Measurements from ENCODE around the gene EEFSEC. TPM values are rescaled to one million over a fixed set of nuclear protein-coding genes. Genes with fewer than 3 reads are reported as not detected.

EEFSEC gene
- polyA plus RNA-seq, 1 experiment, result 6.8 TPM

DNA sequence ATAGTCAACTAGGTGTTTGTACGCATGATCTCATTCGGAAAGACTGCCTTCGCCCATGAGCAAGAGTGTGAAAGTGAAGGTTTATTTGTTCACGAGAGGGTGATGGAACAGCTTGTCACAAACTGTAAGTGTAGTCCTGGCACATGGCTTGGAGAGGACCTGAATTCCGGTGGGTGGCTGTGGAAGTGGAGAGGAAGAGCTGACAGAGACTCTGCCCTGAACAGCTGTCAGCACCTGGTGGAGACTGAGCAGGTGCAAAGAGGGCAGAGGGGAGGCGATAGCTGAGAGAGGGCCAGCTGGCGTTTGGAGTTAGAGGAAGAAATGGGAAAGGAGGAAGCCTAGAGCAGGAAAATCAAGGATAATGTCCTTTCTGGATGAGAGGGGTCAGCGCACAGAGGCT is 155.7 kb downstream of the EEFSEC start:
- CTCF ChIA-PET, result interaction anchor here (1.3 kb wide), 1 partner anchor 13 kb away, joined by 5 read pairs; no protein-coding TSS in a partner anchor
- TF ChIP-seq, protein P1, sequence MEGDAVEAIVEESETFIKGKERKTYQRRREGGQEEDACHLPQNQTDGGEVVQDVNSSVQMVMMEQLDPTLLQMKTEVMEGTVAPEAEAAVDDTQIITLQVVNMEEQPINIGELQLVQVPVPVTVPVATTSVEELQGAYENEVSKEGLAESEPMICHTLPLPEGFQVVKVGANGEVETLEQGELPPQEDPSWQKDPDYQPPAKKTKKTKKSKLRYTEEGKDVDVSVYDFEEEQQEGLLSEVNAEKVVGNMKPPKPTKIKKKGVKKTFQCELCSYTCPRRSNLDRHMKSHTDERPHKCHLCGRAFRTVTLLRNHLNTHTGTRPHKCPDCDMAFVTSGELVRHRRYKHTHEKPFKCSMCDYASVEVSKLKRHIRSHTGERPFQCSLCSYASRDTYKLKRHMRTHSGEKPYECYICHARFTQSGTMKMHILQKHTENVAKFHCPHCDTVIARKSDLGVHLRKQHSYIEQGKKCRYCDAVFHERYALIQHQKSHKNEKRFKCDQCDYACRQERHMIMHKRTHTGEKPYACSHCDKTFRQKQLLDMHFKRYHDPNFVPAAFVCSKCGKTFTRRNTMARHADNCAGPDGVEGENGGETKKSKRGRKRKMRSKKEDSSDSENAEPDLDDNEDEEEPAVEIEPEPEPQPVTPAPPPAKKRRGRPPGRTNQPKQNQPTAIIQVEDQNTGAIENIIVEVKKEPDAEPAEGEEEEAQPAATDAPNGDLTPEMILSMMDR (IDR thresholded peaks at IDR 0.05; ENCODE audit: low read depth, low read length), result no peak

GRCh38 chr3:128310286-128311058 is 157.2 kb downstream of the EEFSEC start:
- DNase-seq (ENCODE audit: low read depth, low spot score), result no peak
- POLR2A ChIA-PET, result no interaction called here
- CTCF ChIA-PET, result no interaction called here
- TF ChIP-seq, protein P1 (IDR thresholded peaks at IDR 0.05; ENCODE audit: low read depth, low read length), result no peak
- Histone ChIP-seq H3K4me3 (ENCODE audit: low read depth, low read length) (no peak overlapping the region), H3K27me3 (ENCODE audit: control insufficient read depth, insufficient read depth, low read length) (no peaks in the 10 kb centered on the region), H3K27ac (ENCODE audit: low read depth, low read length) (no peak overlapping the region), H3K9me3 (ENCODE audit: control insufficient read depth, insufficient read depth, low read length) (no peaks in the 10 kb centered on the region)

More for the DNA sequence above, 155.7 kb downstream of the EEFSEC start:
- Histone ChIP-seq H3K4me3 (ENCODE audit: low read depth, low read length) (no peak overlapping the region), H3K27ac (ENCODE audit: low read depth, low read length) (no peak overlapping the region), H3K9me3 (ENCODE audit: control insufficient read depth, insufficient read depth, low read length) (no peaks in the 10 kb centered on the region), H3K27me3 (ENCODE audit: control insufficient read depth, insufficient read depth, low read length) (no peaks in the 10 kb centered on the region)
- DNase-seq (ENCODE audit: low read depth, low spot score), result no peak
- POLR2A ChIA-PET, result no interaction called here

GRCh38 chr3:128311441-128311844 is 158.2 kb downstream of the EEFSEC start:
- CTCF ChIA-PET, result interaction anchor here (0.9 kb wide), 1 partner anchor 10 kb away, joined by 3 read pairs; no protein-coding TSS in a partner anchor
- DNase-seq (ENCODE audit: low read depth, low spot score), result no peak

DNA sequence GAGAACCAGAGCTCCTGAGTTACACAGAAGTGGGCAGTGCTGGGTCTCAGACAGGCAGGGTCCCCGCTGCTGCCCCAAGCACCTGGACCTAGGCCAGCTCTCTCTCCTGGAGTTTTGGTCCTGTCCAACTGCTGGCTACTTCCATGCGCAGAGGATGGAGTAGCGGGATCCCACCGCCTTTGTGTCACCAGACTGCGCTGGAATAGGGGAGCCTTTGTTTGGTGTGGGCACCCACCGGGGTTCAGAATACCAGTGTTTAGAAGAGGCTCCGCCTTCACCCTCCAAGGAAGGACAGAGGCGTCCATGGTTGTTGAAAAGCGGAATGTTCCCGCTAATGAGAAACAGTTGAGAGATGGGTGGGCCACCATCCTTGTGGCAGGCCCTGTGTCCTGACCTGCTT is 159.0 kb downstream of the EEFSEC start:
- TF ChIP-seq, protein P1 (IDR thresholded peaks at IDR 0.05; ENCODE audit: low read depth, low read length), result no peak
- Histone ChIP-seq H3K27ac (ENCODE audit: low read depth, low read length) (no peak overlapping the region), H3K4me3 (ENCODE audit: low read depth, low read length) (no peak overlapping the region), H3K27me3 (ENCODE audit: control insufficient read depth, insufficient read depth, low read length) (no peaks in the 10 kb centered on the region), H3K9me3 (ENCODE audit: control insufficient read depth, insufficient read depth, low read length) (no peaks in the 10 kb centered on the region)
- ChIA-PET CTCF (interaction anchor here (0.9 kb wide), 1 partner anchor 10 kb away, joined by 3 read pairs; no protein-coding TSS in a partner anchor), POLR2A (no interaction called here)
- DNase-seq (ENCODE audit: low read depth, low spot score), result no peak

More at GRCh38 chr3:128311441-128311844, 158.2 kb downstream of the EEFSEC start:
- Histone ChIP-seq H3K4me3 (ENCODE audit: low read depth, low read length) (no peak overlapping the region), H3K9me3 (ENCODE audit: control insufficient read depth, insufficient read depth, low read length) (no peaks in the 10 kb centered on the region), H3K27ac (ENCODE audit: low read depth, low read length) (no peak overlapping the region), H3K27me3 (ENCODE audit: control insufficient read depth, insufficient read depth, low read length) (no peaks in the 10 kb centered on the region)
- POLR2A ChIA-PET, result no interaction called here
- TF ChIP-seq, protein P1 (IDR thresholded peaks at IDR 0.05; ENCODE audit: low read depth, low read length), result no peak

DNA sequence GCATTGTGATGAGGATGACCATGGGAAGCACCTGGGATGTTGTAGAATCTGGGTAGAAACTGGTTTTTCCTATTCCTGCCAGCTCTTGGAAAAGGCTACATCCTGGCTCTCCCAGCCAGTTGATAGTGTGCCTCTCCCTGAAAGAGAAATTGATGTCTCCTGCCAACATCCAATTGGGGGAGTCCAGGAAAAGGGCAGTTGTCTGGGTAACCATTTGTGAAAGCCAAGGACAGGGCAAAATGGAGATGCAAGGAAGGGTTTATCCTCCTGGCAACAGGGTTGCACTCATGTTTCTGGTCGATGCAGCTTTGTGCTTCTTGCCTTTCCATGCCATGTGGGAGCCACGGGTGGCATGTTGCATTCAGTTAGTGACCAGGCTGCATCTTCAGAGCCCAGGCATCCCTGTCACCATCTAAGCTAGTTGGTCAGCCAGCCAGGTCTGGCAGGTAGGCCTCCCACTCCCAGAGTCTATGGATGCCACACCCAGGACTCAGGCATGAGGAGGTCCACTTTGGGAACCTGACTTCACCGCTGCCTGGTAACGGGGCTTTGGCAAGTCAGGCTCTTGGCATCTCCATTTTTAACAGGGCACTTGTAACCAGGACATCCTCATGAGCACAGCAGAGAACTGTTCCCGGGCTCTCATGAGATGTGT is 159.9 kb downstream of the EEFSEC start:
- POLR2A ChIA-PET, result no interaction called here

More for the DNA sequence above, 159.9 kb downstream of the EEFSEC start:
- Histone ChIP-seq H3K4me3 (ENCODE audit: low read depth, low read length) (no peak overlapping the region), H3K27me3 (ENCODE audit: control insufficient read depth, insufficient read depth, low read length) (no peaks in the 10 kb centered on the region), H3K27ac (ENCODE audit: low read depth, low read length) (no peak overlapping the region), H3K9me3 (ENCODE audit: control insufficient read depth, insufficient read depth, low read length) (no peaks in the 10 kb centered on the region)
- DNase-seq (ENCODE audit: low read depth, low spot score), result no peak
- CTCF ChIA-PET, result no interaction called here
- TF ChIP-seq, protein P1 (IDR thresholded peaks at IDR 0.05; ENCODE audit: low read depth, low read length), result no peak

Data from AG04450 (cell line).